H9 (cell line): Measurements from ENCODE around the gene RET. TPM values are rescaled to one million over a fixed set of nuclear protein-coding genes. Genes with fewer than 3 reads are reported as not detected.

Source experiments
- DNase-seq: peaks from one replicate; pipeline ENCODE4 v3.0.0-alpha.2; 2017
- H2AFZ ChIP-seq: one replicate; pipeline ENCODE4 v1.6.1; 2013; ENCODE audit warnings: mild to moderate bottlenecking, low read length, control low read depth, moderate library complexity
- H2AK5ac ChIP-seq: 2 replicates; pipeline ENCODE4 v1.6.1; 2013; ENCODE audit warnings: low read length, control low read depth, mixed read lengths; ENCODE audit not compliant: insufficient read length
- H2BK120ac ChIP-seq: one replicate; pipeline ENCODE4 v1.6.1; 2013; ENCODE audit warnings: low read depth, mild to moderate bottlenecking, low read length, control low read depth, inconsistent platforms; ENCODE audit not compliant: poor library complexity, severe bottlenecking
- H2BK12ac ChIP-seq: 2 replicates; pipeline ENCODE4 v1.6.1; 2013; ENCODE audit warnings: low read length, control low read depth, mixed read lengths, low read depth; ENCODE audit not compliant: insufficient read length
- H2BK15ac ChIP-seq: 2 replicates; pipeline ENCODE4 v1.6.1; 2013; ENCODE audit warnings: low read depth, low read length, control low read depth
- H2BK20ac ChIP-seq: one replicate; pipeline ENCODE4 v1.6.1; 2013; ENCODE audit warnings: low read depth, mild to moderate bottlenecking, low read length, control low read depth, inconsistent platforms; ENCODE audit not compliant: poor library complexity, severe bottlenecking
- H2BK5ac ChIP-seq: 2 replicates; pipeline ENCODE4 v1.6.1; 2013; ENCODE audit warnings: low read length, control low read depth, mixed read lengths; ENCODE audit not compliant: insufficient read length
- H3K14ac ChIP-seq: 2 replicates; pipeline ENCODE4 v1.6.1; 2013; ENCODE audit warnings: low read length, control low read depth; ENCODE audit not compliant: insufficient read depth
- H3K18ac ChIP-seq: 2 replicates; pipeline ENCODE4 v1.6.1; 2013; ENCODE audit warnings: low read depth, mild to moderate bottlenecking, mixed read lengths, low read length, control low read depth; ENCODE audit not compliant: insufficient read length
- H3K23ac ChIP-seq: 2 replicates; pipeline ENCODE4 v1.6.1; 2013; ENCODE audit warnings: low read length, control low read depth, mixed read lengths, low read depth; ENCODE audit not compliant: insufficient read length
- H3K23me2 ChIP-seq: 2 replicates; pipeline ENCODE4 v1.6.1; 2013; ENCODE audit warnings: low read depth, mild to moderate bottlenecking, mixed read lengths, low read length, control low read depth; ENCODE audit not compliant: insufficient read length, poor library complexity, severe bottlenecking
- H3K27ac ChIP-seq: 2 replicates; pipeline ENCODE4 v1.5.1; 2013; ENCODE audit warnings: low read length, control low read depth, mixed read lengths, low read depth; ENCODE audit not compliant: insufficient read length
- H3K27me3 ChIP-seq: 2 replicates; pipeline ENCODE4 v1.6.1; 2013; ENCODE audit warnings: low read length, control low read depth, inconsistent platforms; ENCODE audit not compliant: insufficient read depth
- H3K4ac ChIP-seq: 2 replicates; pipeline ENCODE4 v1.6.1; 2013; ENCODE audit warnings: low read depth, mild to moderate bottlenecking, control low read depth, inconsistent platforms, low read length, moderate library complexity
- H3K4me1 ChIP-seq: 2 replicates; pipeline ENCODE4 v1.6.1; 2013; ENCODE audit warnings: low read length, control low read depth, inconsistent platforms; ENCODE audit not compliant: insufficient read depth
- H3K4me2 ChIP-seq: 2 replicates; pipeline ENCODE4 v1.6.1; 2013; ENCODE audit warnings: low read length, control low read depth, mixed read lengths; ENCODE audit not compliant: insufficient read length, insufficient read depth
- H3K56ac ChIP-seq: 2 replicates; pipeline ENCODE4 v1.6.1; 2013; ENCODE audit warnings: low read depth, mild to moderate bottlenecking, mixed read lengths, low read length, control low read depth; ENCODE audit not compliant: insufficient read length
- H3K79me1 ChIP-seq: 2 replicates; pipeline ENCODE4 v1.6.1; 2013; ENCODE audit warnings: low read depth, mild to moderate bottlenecking, moderate library complexity, low read length, control low read depth, inconsistent platforms; ENCODE audit not compliant: insufficient read depth, poor library complexity, severe bottlenecking
- H3K79me2 ChIP-seq: 2 replicates; pipeline ENCODE4 v1.6.1; 2013; ENCODE audit warnings: low read length, control low read depth, inconsistent platforms; ENCODE audit not compliant: insufficient read depth
- H3K9ac ChIP-seq: 2 replicates; pipeline ENCODE4 v1.6.1; 2013; ENCODE audit warnings: low read length, control low read depth, mixed read lengths; ENCODE audit not compliant: insufficient read length; ENCODE audit errors: extremely low read depth
- H3K9me3 ChIP-seq: one replicate; pipeline ENCODE4 v1.6.1; 2013; ENCODE audit warnings: low read depth, low read length, inconsistent platforms; ENCODE audit not compliant: control insufficient read depth
- H3T11ph ChIP-seq: one replicate; pipeline ENCODE4 v1.6.1; 2013; ENCODE audit warnings: mild to moderate bottlenecking, low read length, control low read depth, inconsistent platforms
- H4K20me1 ChIP-seq: one replicate; pipeline ENCODE4 v1.6.1; 2013; ENCODE audit not compliant: control insufficient read depth, insufficient read length, insufficient read depth
- H4K5ac ChIP-seq: 2 replicates; pipeline ENCODE4 v1.6.1; 2013; ENCODE audit warnings: low read depth, mild to moderate bottlenecking, mixed read lengths, low read length, control low read depth; ENCODE audit not compliant: insufficient read length
- H4K8ac ChIP-seq: replicated peaks from 2 replicates; pipeline ENCODE4 v1.6.1; 2013; ENCODE audit warnings: low read length, control low read depth, mixed read lengths, low read depth; ENCODE audit not compliant: insufficient read length
- H4K91ac ChIP-seq: 2 replicates; pipeline ENCODE4 v1.6.1; 2013; ENCODE audit warnings: low read depth, mild to moderate bottlenecking, moderate library complexity, mixed read lengths, low read length, control low read depth; ENCODE audit not compliant: insufficient read length
- H3K27ac Mint-ChIP-seq, 3 experiments: 2 replicates in 2 of 3; 3 replicates in 1 of 3; pipeline ENCODE4 v1.8.0; 2020 to 2021; ENCODE audit warnings: mixed read lengths in 3 of 3, mild to moderate bottlenecking in 1 of 3, moderate library complexity in 1 of 3
- H3K27me3 Mint-ChIP-seq: 2 replicates; pipeline ENCODE4 v1.8.0; 2021; ENCODE audit warnings: low read depth, mild to moderate bottlenecking, moderate library complexity, mixed read lengths
- H3K36me3 Mint-ChIP-seq, 3 experiments: 2 replicates in 2 of 3; 3 replicates in 1 of 3; pipeline ENCODE4 v1.8.0; 2020 to 2021; ENCODE audit warnings: low read depth in 3 of 3, mixed read lengths in 3 of 3; ENCODE audit not compliant: insufficient read depth in 1 of 3
- H3K4me1 Mint-ChIP-seq, 2 experiments: 2 replicates each; pipeline ENCODE4 v1.8.0; 2020; ENCODE audit warnings: mixed read lengths in 2 of 2
- H3K4me3 Mint-ChIP-seq, 2 experiments: 2 replicates in 1 of 2; 3 replicates in 1 of 2; pipeline ENCODE4 v1.8.0; 2020 to 2021; ENCODE audit warnings: mild to moderate bottlenecking in 2 of 2, mixed read lengths in 2 of 2, moderate library complexity in 1 of 2
- H3K9me3 Mint-ChIP-seq, 2 experiments: 2 replicates in 1 of 2; 3 replicates in 1 of 2; pipeline ENCODE4 v1.8.0; 2020; ENCODE audit warnings: mild to moderate bottlenecking in 2 of 2, mixed read lengths in 2 of 2, moderate library complexity in 1 of 2
- CTCF ChIP-seq: fragments of 200-600 bp; sonication (generic); conservative IDR thresholded peaks from 3 replicates; pipeline ENCODE4 v1.8.0; 2021; ENCODE audit warnings: antibody characterized with exemption, mild to moderate bottlenecking
- WGBS: extraction: QIAGEN DNeasy Blood & Tissue Kit; methylation state at CpG from one replicate; pipeline ENCODE4 v1.1.7; 2013; ENCODE audit warnings: missing lambda C conversion rate, low lambda C conversion rate, mixed read lengths; ENCODE audit not compliant: insufficient read length; ENCODE audit errors: extremely low coverage; 5-methylcytosine and 5-hydroxymethylcytosine counted together
- total RNA-seq: library from RNA; stranded (reverse); gene quantifications from 2 replicates; pipeline ENCODE4 v1.2.1, GENCODE V29; 2021

Gene RET
- total RNA-seq, 1 experiment from 2014 or later: 12.2 TPM

GRCh38 chr10:43037440-43037839, 39.4 kb upstream of the RET start:
- H2BK20ac ChIP-seq: no peak overlapping the region
- H3K9me3 ChIP-seq: no peaks in the 10 kb centered on the region
- DNase-seq: no peak
- H2AK5ac ChIP-seq: no peak overlapping the region
- H3K36me3 Mint-ChIP-seq: peaks cover 0 to 7% (median 6%) of the 10 kb centered on the region in 3 experiments; a peak in 4 of 7 replicates
- no peaks in the 10 kb centered on the region for H3K4me1 ChIP-seq
- H3K23me2 ChIP-seq: no peaks in the 10 kb centered on the region
- TF ChIP-seq CTCF: no peak
- H2BK120ac ChIP-seq: no peak overlapping the region
- no peak overlapping the region for H3K9ac ChIP-seq
- H3K27me3 Mint-ChIP-seq: peaks cover 2% of the 10 kb centered on the region; the same call in 1 of the 2 replicates
- peaks cover 2 to 5% of the 10 kb centered on the region in 2 experiments; a peak in 3 of 4 replicates for H3K4me1 Mint-ChIP-seq
- H4K20me1 ChIP-seq: no peaks in the 10 kb centered on the region
- no peak overlapping the region for H4K5ac ChIP-seq
- no peak overlapping the region for H3K4me3 Mint-ChIP-seq
- no peaks in the 10 kb centered on the region for H3K27me3 ChIP-seq
- no peak overlapping the region for H3K4ac ChIP-seq
- no peak overlapping the region for H3K27ac ChIP-seq
- H4K91ac ChIP-seq: no peak overlapping the region
- no peak overlapping the region for H2BK12ac ChIP-seq
- H3K23ac ChIP-seq: no peak overlapping the region
- H3K9me3 Mint-ChIP-seq: peaks cover 7% of the 10 kb centered on the region in 2 experiments
- H4K8ac ChIP-seq: no peak overlapping the region
- no peaks in the 10 kb centered on the region for H3K79me2 ChIP-seq
- no peak overlapping the region for H3K4me2 ChIP-seq
- no CpG with 5 or more reads among the region's 6 CpGs for WGBS
- H2BK5ac ChIP-seq: no peak overlapping the region
- no peak overlapping the region for H3K18ac ChIP-seq
- no peak overlapping the region for H3K27ac Mint-ChIP-seq
- H3K56ac ChIP-seq: no peak overlapping the region
- no peak overlapping the region for H3T11ph ChIP-seq
- no peak overlapping the region for H3K14ac ChIP-seq
- no peaks in the 10 kb centered on the region for H3K79me1 ChIP-seq
- no peak overlapping the region for H2BK15ac ChIP-seq
- no peak overlapping the region for H2AFZ ChIP-seq
